Stimulated activated CD8-positive, alpha-beta memory T cell treated with anti-CD3 and anti-CD28 coated beads, Interleukin-4, amount 100 ng/mL, for 4 hours (primary cell): ENCODE results near the gene CD44.

Experiments
- DNase-seq, 2 donors: peaks; one replicate each; pipeline ENCODE4 v3.0.0-alpha.2; 2020; ENCODE audit warnings: low read depth in 2 of 2, low spot score in 1 of 2

CD44 gene

GRCh38 chr11:35250621-35251020, 111.7 kb downstream of the CD44 start:
- no peak for DNase-seq

- no peak for DNase-seq
These were observed 114.3 kb downstream of the CD44 start for GRCh38 chr11:35253237-35253636.

GRCh38 chr11:35255514-35255913, 116.5 kb downstream of the CD44 start:
- DNase-seq: no peak

- DNase-seq: no peak
These were observed 117.3 kb downstream of the CD44 start for GRCh38 chr11:35256296-35256695.

GRCh38 chr11:35257281-35257680, 118.3 kb downstream of the CD44 start:
- DNase-seq: no peak

- no peak for DNase-seq
These were observed 120.6 kb downstream of the CD44 start for GRCh38 chr11:35259529-35259928.

- no peak for DNase-seq
These were observed 121.5 kb downstream of the CD44 start for GRCh38 chr11:35260342-35260985.

- no peak for DNase-seq
These were observed 122.2 kb downstream of the CD44 start for GRCh38 chr11:35261197-35261596.

- DNase-seq: no peak
These were observed 123.1 kb downstream of the CD44 start for GRCh38 chr11:35262056-35262455.

- no peak for DNase-seq
These were observed 123.8 kb downstream of the CD44 start for GRCh38 chr11:35262735-35263134.

- no peak for DNase-seq
These were observed 126.9 kb downstream of the CD44 start for GRCh38 chr11:35265755-35266454.

GRCh38 chr11:35267504-35267903, 128.5 kb downstream of the CD44 start:
- DNase-seq: no peak

GRCh38 chr11:35270342-35270741, 131.4 kb downstream of the CD44 start:
- DNase-seq: no peak

- no peak for DNase-seq
These were observed 132.1 kb downstream of the CD44 start for GRCh38 chr11:35271031-35271430.

- DNase-seq: no peak
These were observed 133.5 kb downstream of the CD44 start for GRCh38 chr11:35272391-35272902.

- DNase-seq: no peak
These were observed 136.2 kb downstream of the CD44 start for GRCh38 chr11:35274909-35275785.

- DNase-seq: no peak
These were observed 136.8 kb downstream of the CD44 start for GRCh38 chr11:35275786-35276170.

GRCh38 chr11:35276396-35277145, 137.6 kb downstream of the CD44 start:
- DNase-seq: no peak

- no peak for DNase-seq
These were observed 138.9 kb downstream of the CD44 start for GRCh38 chr11:35277827-35278226.

GRCh38 chr11:35280727-35281126, 141.8 kb downstream of the CD44 start:
- no peak for DNase-seq

GRCh38 chr11:35281169-35281688, 142.3 kb downstream of the CD44 start:
- DNase-seq: no peak
